Endothelial cell (in vitro differentiated cells): ENCODE results near the gene MYO7B. TPM values are rescaled to one million over a fixed set of nuclear protein-coding genes. Genes with fewer than 3 reads are reported as not detected.

Experiments used
- DNase-seq: peaks from one replicate; pipeline ENCODE4 v3.0.0; 2021; ENCODE audit warnings: low spot score
- H3K27ac Mint-ChIP-seq: one replicate; pipeline ENCODE4 v1.8.0; 2021; ENCODE audit warnings: mixed read lengths, inconsistent platforms; ENCODE audit not compliant: unreplicated experiment
- H3K27me3 Mint-ChIP-seq: one replicate; pipeline ENCODE4 v1.8.0; 2021; ENCODE audit warnings: mild to moderate bottlenecking, moderate library complexity, mixed read lengths, inconsistent platforms; ENCODE audit not compliant: unreplicated experiment
- H3K36me3 Mint-ChIP-seq: one replicate; pipeline ENCODE4 v1.8.0; 2021; ENCODE audit warnings: mild to moderate bottlenecking, low read depth, mixed read lengths, inconsistent platforms; ENCODE audit not compliant: unreplicated experiment
- H3K4me1 Mint-ChIP-seq: one replicate; pipeline ENCODE4 v1.8.0; 2021; ENCODE audit warnings: mild to moderate bottlenecking, mixed read lengths, inconsistent platforms; ENCODE audit not compliant: unreplicated experiment
- H3K4me3 Mint-ChIP-seq: one replicate; pipeline ENCODE4 v1.8.0; 2021; ENCODE audit warnings: mild to moderate bottlenecking, mixed read lengths, inconsistent platforms; ENCODE audit not compliant: unreplicated experiment
- H3K9me3 Mint-ChIP-seq: one replicate; pipeline ENCODE4 v1.8.0; 2021; ENCODE audit warnings: mixed read lengths, inconsistent platforms; ENCODE audit not compliant: unreplicated experiment
- CTCF ChIP-seq: fragments of 200-600 bp; sonication (generic); IDR thresholded peaks from one replicate; pipeline ENCODE4 v1.5.0; 2021; ENCODE audit warnings: antibody characterized with exemption; ENCODE audit not compliant: unreplicated experiment
- total RNA-seq: library from RNA; stranded (reverse); fragmentation: NEBNext Ultra II Directional; extraction: Animal tissue kit (Norgen Biotek cat#: 25700); gene quantifications from one replicate; pipeline ENCODE4 v1.2.1, GENCODE V29; 2021; ENCODE audit not compliant: unreplicated experiment

The MYO7B gene
- total RNA-seq, 1 donor from 2014 or later = 0.90 TPM

DNA sequence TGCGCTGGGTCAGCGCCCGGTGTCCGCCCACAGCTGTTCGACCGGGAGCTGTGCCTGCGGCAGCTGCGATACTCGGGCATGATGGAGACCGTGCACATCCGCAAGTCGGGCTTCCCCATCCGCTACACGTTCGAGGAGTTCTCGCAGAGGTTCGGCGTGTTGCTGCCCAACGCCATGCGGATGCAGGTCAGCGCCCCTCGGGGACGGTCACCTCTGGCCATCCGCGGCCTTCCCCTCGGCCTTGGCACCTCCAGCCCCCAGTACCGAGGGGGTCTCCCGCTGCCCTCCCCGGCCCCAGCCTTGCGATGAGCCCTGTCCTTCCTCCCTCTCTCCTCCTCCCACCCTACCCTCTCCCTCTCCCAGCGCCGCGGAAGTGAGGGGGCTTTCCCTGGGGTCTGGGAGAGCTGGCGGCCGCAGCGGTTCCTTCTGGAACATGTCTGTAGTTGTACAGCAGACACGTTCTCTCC lies 57.3 kb downstream of the MYO7B start:
- Mint-ChIP-seq H3K27me3 (peaks cover 2% of the 10 kb centered on the region), H3K4me1 (no peaks in the 10 kb centered on the region), H3K27ac (no peak overlapping the region), H3K36me3 (no peaks in the 10 kb centered on the region), H3K9me3 (no peaks in the 10 kb centered on the region), H3K4me3 (no peak overlapping the region)
- no peak for DNase-seq
- TF ChIP-seq CTCF = no peak

DNA sequence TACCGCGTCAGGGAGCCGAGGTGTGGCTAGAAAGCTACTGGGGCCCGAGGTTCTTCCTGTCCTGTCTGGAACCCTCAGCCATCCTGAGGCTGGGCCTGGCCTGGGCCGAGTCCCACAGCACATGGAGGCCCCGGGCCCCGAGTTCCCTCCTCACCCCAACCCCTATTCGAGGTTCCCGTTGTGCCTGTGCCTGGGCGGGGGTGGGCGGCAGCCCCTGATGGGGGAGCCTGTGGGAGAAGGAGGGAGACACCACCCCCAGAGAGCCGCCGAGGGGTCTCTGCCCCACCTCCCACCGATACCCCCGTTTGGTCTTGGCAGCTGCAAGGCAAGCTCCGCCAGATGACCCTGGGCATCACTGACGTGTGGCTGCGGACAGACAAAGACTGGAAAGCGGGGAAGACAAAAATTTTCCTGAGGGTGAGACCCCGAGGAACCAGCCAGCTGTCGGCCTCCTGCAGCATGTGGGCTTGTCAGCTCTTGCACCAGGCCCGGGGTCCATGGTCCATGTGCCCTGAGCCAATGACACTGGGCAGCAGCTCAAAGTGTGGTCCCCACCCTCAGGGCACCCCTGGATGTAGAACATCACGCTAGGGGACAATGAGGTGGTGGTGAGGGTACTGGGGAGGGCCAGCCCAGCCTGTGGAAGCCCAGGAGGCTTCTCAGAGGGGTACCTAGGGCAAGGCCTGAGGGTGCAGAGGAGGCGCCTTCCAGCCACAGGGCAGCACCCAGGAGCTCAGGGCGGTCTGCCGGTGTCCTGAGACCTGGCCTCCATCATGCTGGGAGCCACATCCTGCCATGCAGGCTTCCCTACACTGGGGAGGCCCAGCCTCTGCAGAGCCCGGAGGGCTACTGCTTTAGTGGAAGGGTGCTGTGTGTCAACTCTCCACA lies 58.0 kb downstream of the MYO7B start:
- Mint-ChIP-seq H3K4me3 (no peak overlapping the region), H3K4me1 (no peaks in the 10 kb centered on the region), H3K27me3 (peaks cover 2% of the 10 kb centered on the region), H3K36me3 (no peaks in the 10 kb centered on the region), H3K27ac (no peak overlapping the region), H3K9me3 (no peaks in the 10 kb centered on the region)
- no peak for TF ChIP-seq CTCF
- DNase-seq = no peak

DNA sequence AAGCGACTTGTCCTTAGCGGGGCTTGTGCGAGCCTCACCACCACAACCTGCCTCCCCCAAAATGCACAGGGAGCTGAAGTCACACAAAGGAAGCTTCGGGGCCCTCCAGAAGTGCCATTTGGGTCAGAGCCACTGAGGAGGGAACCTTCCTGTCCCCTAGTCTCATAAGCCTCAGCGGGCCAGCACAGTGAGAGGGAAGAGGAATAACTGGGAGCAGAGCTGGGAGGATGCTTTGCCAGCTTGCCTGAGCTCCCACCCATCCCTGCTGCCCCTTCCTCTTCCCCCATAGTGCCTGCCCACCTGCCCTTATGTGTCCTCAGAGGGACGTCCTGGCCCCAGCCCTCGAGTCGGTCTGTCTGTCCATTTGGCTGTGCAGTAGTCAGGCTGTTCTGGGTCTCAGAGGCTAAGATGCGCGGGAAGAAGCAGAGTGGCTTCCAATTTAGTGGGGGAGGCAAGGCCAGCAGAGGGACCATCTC lies 58.7 kb downstream of the MYO7B start:
- TF ChIP-seq CTCF = no peak
- Mint-ChIP-seq H3K9me3 (no peaks in the 10 kb centered on the region), H3K27ac (no peak overlapping the region), H3K36me3 (no peaks in the 10 kb centered on the region), H3K27me3 (peaks cover 2% of the 10 kb centered on the region), H3K4me3 (no peak overlapping the region), H3K4me1 (no peaks in the 10 kb centered on the region)
- DNase-seq = no peak

- Mint-ChIP-seq H3K27me3 (peaks cover 2% of the 10 kb centered on the region), H3K36me3 (no peaks in the 10 kb centered on the region), H3K4me1 (no peaks in the 10 kb centered on the region), H3K9me3 (no peaks in the 10 kb centered on the region), H3K4me3 (no peak overlapping the region), H3K27ac (no peak overlapping the region)
- no peak for TF ChIP-seq CTCF
- no peak for DNase-seq
These were observed 61.0 kb downstream of the MYO7B start for GRCh38 chr2:127596311-127597045.
